HCT116 (cell line): ENCODE measurements around the gene PLGRKT. TPM values are rescaled to one million over a fixed set of nuclear protein-coding genes. Genes with fewer than 3 reads are reported as not detected.
A peak's percentile ranks its signal among the peaks of the same experiment; 100 is the strongest.

Experiments
- ATAC-seq: fragments of 200-7000 bp; cut with Tn5 transposase; 2 replicates; pipeline ENCODE4 v1.9.1; 2020; ENCODE audit warnings: mild to moderate bottlenecking, moderate library complexity
- BruUV-seq: library from RNA; stranded (reverse); fragments of 400-500 nt; replicated peaks from 2 replicates; lab custom pipeline; 2021; lab: Mats Ljungman, UMichigan
- CTCF ChIA-PET: fragments of 300-600 bp; sonication (Branson Sonifier 250); formaldehyde crosslinking; loops from one replicate; lab custom pipeline; 2021; ENCODE audit warnings: antibody characterized with exemption; lab: Charles Lee
- POLR2A ChIA-PET: fragments of 300-600, 350-600 bp; sonication (Branson Sonifier 250); formaldehyde crosslinking; loops from one replicate; lab custom pipeline; 2021; ENCODE audit warnings: antibody characterized with exemption; lab: Charles Lee
- RAD21 ChIA-PET, 2 experiments: fragments of 300-600 bp; sonication (Branson Sonifier 250); formaldehyde crosslinking; loops; one replicate each; lab custom pipeline; 2023; ENCODE audit warnings: low total read pairs in 2 of 2; ENCODE audit not compliant: uncharacterized antibody in 2 of 2, unreplicated experiment in 2 of 2, low non-redundant PET in 1 of 2; lab: Charles Lee
- DNase-seq: peaks from one replicate; pipeline ENCODE4 v3.0.0-alpha.2; 2010; ENCODE audit warnings: low read depth, low spot score
- H2AFZ ChIP-seq: fragments of 200-600 bp; shearing (Covaris generic), sonication (generic); 2 replicates; pipeline ENCODE4 v1.6.1; 2017; ENCODE audit warnings: low read depth, mixed run types, mixed read lengths, antibody characterized with exemption, low read length; ENCODE audit not compliant: poor library complexity, severe bottlenecking
- H3K27ac ChIP-seq: 2 replicates; pipeline ENCODE4 v1.5.1; 2012; ENCODE audit warnings: low read depth, low read length
- H3K27me3 ChIP-seq: fragments of 200-600 bp; sonication (generic); 2 replicates; pipeline ENCODE4 v1.6.1; 2016; ENCODE audit warnings: mixed run types, low read length, mixed read lengths; ENCODE audit not compliant: insufficient read depth
- H3K36me3 ChIP-seq, 2 experiments: fragments of 200-500 bp in 1 of 2; fragments of 200-600 bp in 1 of 2; sonication (Bioruptor generic) in 1 of 2; sonication (generic) in 1 of 2; 2 replicates each; pipeline versions ENCODE4 v1.5.1 to v1.6.1; 2014 to 2016; ENCODE audit warnings: low read length in 2 of 2, inconsistent platforms in 1 of 2, mixed read lengths in 1 of 2, mixed run types in 1 of 2; ENCODE audit not compliant: insufficient read depth in 2 of 2, control insufficient read depth in 1 of 2
- H3K4me1 ChIP-seq, 2 experiments: fragments of 200-600 bp in 1 of 2; sonication (generic) in 1 of 2; 2 replicates each; pipeline versions ENCODE4 v1.5.1 to v1.6.1; 2012 to 2017; ENCODE audit warnings: low read length in 2 of 2, inconsistent platforms in 1 of 2, mild to moderate bottlenecking in 1 of 2, mixed read lengths in 1 of 2, mixed run types in 1 of 2, moderate library complexity in 1 of 2; ENCODE audit not compliant: insufficient read depth in 2 of 2, control insufficient read depth in 1 of 2
- H3K4me2 ChIP-seq: fragments of 200-600 bp; sonication (generic); 2 replicates; pipeline ENCODE4 v1.6.1; 2017; ENCODE audit warnings: mixed run types, low read length, mixed read lengths
- H3K4me3 ChIP-seq, 2 experiments: fragments of 200-600 bp in 1 of 2; sonication (generic) in 1 of 2; replicated peaks in 1 of 2; 2 replicates each; pipeline ENCODE4 v1.5.1; 2011 to 2016; ENCODE audit warnings: low read length in 2 of 2, control low read depth in 1 of 2, low read depth in 1 of 2, mild to moderate bottlenecking in 1 of 2, mixed read lengths in 1 of 2, mixed run types in 1 of 2
- H3K79me2 ChIP-seq: fragments of 200-600 bp; sonication (generic); 2 replicates; pipeline ENCODE4 v1.6.1; 2017; ENCODE audit warnings: mild to moderate bottlenecking, mixed run types, low read length, moderate library complexity, mixed read lengths; ENCODE audit not compliant: insufficient read depth
- H3K9ac ChIP-seq: fragments of 200-600 bp; sonication (generic); 2 replicates; pipeline ENCODE4 v1.6.1; 2016; ENCODE audit warnings: low read length, mixed read lengths
- H3K9me2 ChIP-seq: fragments of 200-600 bp; sonication (generic), shearing (Covaris generic); 2 replicates; pipeline ENCODE4 v1.6.1; 2017; ENCODE audit warnings: mixed run types, mild to moderate bottlenecking, moderate library complexity; ENCODE audit not compliant: insufficient read depth
- H3K9me3 ChIP-seq, 2 experiments: fragments of 200-500 bp in 1 of 2; fragments of 200-600 bp in 1 of 2; sonication (Bioruptor generic) in 1 of 2; sonication (generic) in 1 of 2; 2 replicates each; pipeline ENCODE4 v1.6.1; 2014 to 2017; ENCODE audit warnings: low read length in 2 of 2, mixed read lengths in 2 of 2, inconsistent platforms in 1 of 2, low read depth in 1 of 2, mild to moderate bottlenecking in 1 of 2, mixed run types in 1 of 2, moderate library complexity in 1 of 2; ENCODE audit not compliant: control insufficient read depth in 1 of 2, insufficient read depth in 1 of 2
- H4K20me1 ChIP-seq: fragments of 200-600 bp; sonication (generic), shearing (Covaris generic); 2 replicates; pipeline ENCODE4 v1.6.1; 2017; ENCODE audit warnings: mixed run types, mild to moderate bottlenecking, moderate library complexity; ENCODE audit not compliant: insufficient read depth
- CEBPB ChIP-seq: IDR thresholded peaks from 2 replicates; pipeline ENCODE4 v1.6.1; 2012; ENCODE audit warnings: low read depth
- CTCF ChIP-seq, 3 experiments: fragments of 200-600 bp in 1 of 3; sonication (generic) in 1 of 3; IDR thresholded peaks in 2 of 3; conservative IDR thresholded peaks in 1 of 3; 2 replicates each; pipeline ENCODE4 v1.5.1; 2012 to 2017; ENCODE audit warnings: low read depth in 2 of 3, low read length in 2 of 3, antibody characterized with exemption in 1 of 3, borderline replicate concordance in 1 of 3, control low read depth in 1 of 3, mild to moderate bottlenecking in 1 of 3, mixed read lengths in 1 of 3, mixed run types in 1 of 3, moderate library complexity in 1 of 3; ENCODE audit not compliant: insufficient read depth in 1 of 3
- ELF1 ChIP-seq: IDR thresholded peaks from 2 replicates; pipeline ENCODE4 v1.6.1; 2012; ENCODE audit warnings: low read depth, borderline replicate concordance
- EZH2 ChIP-seq: fragments of 200-600 bp; sonication (generic); IDR thresholded peaks from 2 replicates; pipeline ENCODE4 v1.6.1; 2017; ENCODE audit warnings: antibody characterized with exemption, mixed run types
- EZH2phosphoT487 ChIP-seq: fragments of 200-600 bp; IDR thresholded peaks from 2 replicates; pipeline ENCODE4 v1.6.1; 2018; ENCODE audit warnings: antibody characterized with exemption, borderline replicate concordance
- FOSL1 ChIP-seq: IDR thresholded peaks from 2 replicates; pipeline ENCODE4 v1.6.1; 2012; ENCODE audit warnings: low read depth
- JUND ChIP-seq: IDR thresholded peaks from 2 replicates; pipeline ENCODE4 v1.6.1; 2012
- MAX ChIP-seq: IDR thresholded peaks from 2 replicates; pipeline ENCODE4 v1.6.1; 2012
- POLR2A ChIP-seq: IDR thresholded peaks from 2 replicates; pipeline ENCODE4 v1.7.0; 2011; ENCODE audit warnings: borderline replicate concordance; ENCODE audit not compliant: insufficient read depth, insufficient read length; ENCODE audit errors: extremely low read depth
- RAD21 ChIP-seq: IDR thresholded peaks from 2 replicates; pipeline ENCODE4 v1.6.1; 2012; ENCODE audit warnings: low read depth, mild to moderate bottlenecking
- SP1 ChIP-seq: IDR thresholded peaks from 2 replicates; pipeline ENCODE4 v1.6.1; 2012; ENCODE audit warnings: low read depth
- TCF7L2 ChIP-seq: IDR thresholded peaks from 2 replicates; pipeline ENCODE4 v1.7.0; 2011; ENCODE audit warnings: borderline replicate concordance, inconsistent platforms; ENCODE audit not compliant: insufficient read depth, insufficient read length; ENCODE audit errors: extremely low read depth
- YY1 ChIP-seq: IDR thresholded peaks from 2 replicates; pipeline ENCODE4 v1.6.1; 2011; ENCODE audit warnings: low read length, low read depth, moderate library complexity, mild to moderate bottlenecking; ENCODE audit not compliant: insufficient replicate concordance; ENCODE audit errors: extremely low read depth
- ZBTB33 ChIP-seq: IDR thresholded peaks from 2 replicates; pipeline ENCODE4 v1.6.1; 2011; ENCODE audit warnings: mild to moderate bottlenecking, low read length, moderate library complexity; ENCODE audit not compliant: insufficient replicate concordance; ENCODE audit errors: extremely low read depth
- ZFX ChIP-seq: fragments of 450-650 bp; IDR thresholded peaks from 2 replicates; pipeline ENCODE4 v1.6.1; 2017
- ZNF274 ChIP-seq: fragments of 200-500 bp; sonication (Bioruptor generic); IDR thresholded peaks from 2 replicates; pipeline ENCODE4 v1.6.1; 2014; ENCODE audit warnings: mild to moderate bottlenecking, low read depth, low read length, inconsistent platforms
- intact Hi-C: fragments of 100-400 bp; cut with micrococcal nuclease; formaldehyde crosslinking; loops from 2 replicates; pipeline ENCODE4 v1.10.0; 2022
- total RNA-seq: library from RNA; stranded (reverse); gene quantifications from one replicate; pipeline ENCODE4 v1.2.1, GENCODE V29; 2021; ENCODE audit not compliant: unreplicated experiment

The PLGRKT gene
- total RNA-seq, 1 experiment from 2014 or later = 23.8 TPM

GRCh38 chr9:5425006-5425628 lies 12.6 kb downstream of the PLGRKT start:
- TF ChIP-seq RAD21 = peak; percentile 72
- peak; percentile 13; the same call in 1 of the 2 replicates for TF ChIP-seq SP1
- TF ChIP-seq CTCF (IDR thresholded peaks at IDR 0.05 in 2 of 3, conservative IDR thresholded peaks at IDR 0.05 in 1 of 3; ENCODE audit: borderline replicate concordance in 1 of 3, insufficient read depth in 1 of 3, low read depth in 2 of 3, low read length in 2 of 3) = peak; percentile 40 to 71 (median 69); a peak in 5 of 6 replicates
- TF ChIP-seq ZNF274 = no peak
- no peak for TF ChIP-seq POLR2A
- TF ChIP-seq, all 23 proteins: peak for 3
- no peak overlapping the region for H3K9ac ChIP-seq
- no TSS peak for BruUV-seq
- H3K27ac ChIP-seq = no peak overlapping the region
- no peak overlapping the region for H3K4me2 ChIP-seq
- H3K4me1 ChIP-seq = no peaks in the 10 kb centered on the region
- ATAC-seq = peak; percentile 82
- intact Hi-C loops = loop anchor here (1.0 to 10.0 kb wide), 3 partner anchors 239 to 1040 kb away; no protein-coding TSS in a partner anchor
- H3K36me3 ChIP-seq = no peaks in the 10 kb centered on the region
- CTCF ChIA-PET = interaction anchor here (1.0 to 1.8 kb wide), 6 partner anchors 12 to 1043 kb away, joined by 3 to 19 read pairs (median 4); partner anchors contain the start of genes INSL6 and PLGRKT
- H3K4me3 ChIP-seq = no peak overlapping the region
- no peaks in the 10 kb centered on the region for H3K79me2 ChIP-seq
- no peaks in the 10 kb centered on the region for H3K9me3 ChIP-seq
- POLR2A ChIA-PET = no interaction called here
- no peaks in the 10 kb centered on the region for H3K27me3 ChIP-seq
- RAD21 ChIA-PET = interaction anchor here in 1 of 2 experiments (1.2 kb wide), 1 partner anchor 239 kb away, joined by 3 read pairs; no protein-coding TSS in a partner anchor
- no peaks in the 10 kb centered on the region for H4K20me1 ChIP-seq
- H3K9me2 ChIP-seq = no peaks in the 10 kb centered on the region
- no peak overlapping the region for H2AFZ ChIP-seq
- DNase-seq = no peak

GRCh38 chr9:5422276-5422675 lies 15.4 kb downstream of the PLGRKT start:
- H3K4me3 ChIP-seq = no peak overlapping the region
- RAD21 ChIA-PET = no interaction called here
- H3K36me3 ChIP-seq = no peaks in the 10 kb centered on the region
- intact Hi-C loops = loop anchor here (10.0 kb wide), 1 partner anchor 1037 kb away; no protein-coding TSS in a partner anchor
- no peak overlapping the region for H3K27ac ChIP-seq
- no peak overlapping the region for H3K4me2 ChIP-seq
- no peak overlapping the region for H3K9ac ChIP-seq
- no peaks in the 10 kb centered on the region for H4K20me1 ChIP-seq
- ATAC-seq (no peak), DNase-seq (no peak)
- H3K4me1 ChIP-seq = no peaks in the 10 kb centered on the region
- POLR2A ChIA-PET = no interaction called here
- no peaks in the 10 kb centered on the region for H3K9me3 ChIP-seq
- no peaks in the 10 kb centered on the region for H3K79me2 ChIP-seq
- H3K27me3 ChIP-seq = no peaks in the 10 kb centered on the region
- CTCF ChIA-PET = interaction anchor here (0.6 to 1.0 kb wide), 3 partner anchors 236 to 784 kb away, joined by 3 to 4 read pairs (median 3); no protein-coding TSS in a partner anchor
- H3K9me2 ChIP-seq = no peaks in the 10 kb centered on the region
- H2AFZ ChIP-seq = no peak overlapping the region
- BruUV-seq = no TSS peak
- TF ChIP-seq ELF1 (no peak), CEBPB (no peak), EZH2phosphoT487 (no peak), SP1 (no peak), TCF7L2 (no peak), FOSL1 (no peak), ZBTB33 (no peak), MAX (no peak), JUND (no peak), EZH2 (no peak), YY1 (no peak), RAD21 (no peak), ZFX (no peak)
